Hepatocyte (in vitro differentiated cells): Measurements from ENCODE around the gene CNST.

Source experiments
- EZH2 ChIP-seq: fragments of 200-600 bp; sonication (generic); IDR thresholded peaks from 2 replicates; pipeline ENCODE4 v1.6.1; 2016; ENCODE audit warnings: antibody characterized with exemption, mild to moderate bottlenecking, borderline replicate concordance
- EZH2phosphoT487 ChIP-seq: fragments of 200-600 bp; sonication (generic); IDR thresholded peaks from one replicate; pipeline ENCODE4 v1.6.1; 2018; ENCODE audit warnings: antibody characterized with exemption, mild to moderate bottlenecking, low read depth, moderate library complexity; ENCODE audit not compliant: unreplicated experiment, severe bottlenecking
- TF ChIP-seq, protein P1 (sequence below): fragments of 200-600 bp; sonication (generic); IDR thresholded peaks from 2 replicates; pipeline ENCODE4 v1.5.1; 2016; ENCODE audit warnings: antibody characterized with exemption, mild to moderate bottlenecking; ENCODE audit not compliant: poor library complexity

DNA sequence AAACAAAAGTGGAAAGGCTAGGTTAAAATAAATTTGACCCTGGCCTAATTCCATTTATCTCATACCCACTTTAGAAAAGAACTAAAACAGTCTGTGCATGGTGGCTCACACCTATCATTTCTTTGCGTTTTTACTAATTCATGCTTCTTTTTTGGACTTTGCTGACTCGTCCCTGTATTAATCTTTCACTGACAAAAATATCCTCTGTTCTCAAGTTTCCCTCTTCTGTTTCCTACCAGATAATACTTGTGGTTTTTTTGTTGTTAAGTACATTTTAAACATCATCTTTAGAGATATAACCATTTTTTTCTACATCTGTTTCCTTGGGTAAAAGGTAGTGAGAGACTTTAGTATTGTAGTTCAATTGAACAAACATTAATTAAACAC, 11.5 kb downstream of the CNST start:
- TF ChIP-seq, protein P1, sequence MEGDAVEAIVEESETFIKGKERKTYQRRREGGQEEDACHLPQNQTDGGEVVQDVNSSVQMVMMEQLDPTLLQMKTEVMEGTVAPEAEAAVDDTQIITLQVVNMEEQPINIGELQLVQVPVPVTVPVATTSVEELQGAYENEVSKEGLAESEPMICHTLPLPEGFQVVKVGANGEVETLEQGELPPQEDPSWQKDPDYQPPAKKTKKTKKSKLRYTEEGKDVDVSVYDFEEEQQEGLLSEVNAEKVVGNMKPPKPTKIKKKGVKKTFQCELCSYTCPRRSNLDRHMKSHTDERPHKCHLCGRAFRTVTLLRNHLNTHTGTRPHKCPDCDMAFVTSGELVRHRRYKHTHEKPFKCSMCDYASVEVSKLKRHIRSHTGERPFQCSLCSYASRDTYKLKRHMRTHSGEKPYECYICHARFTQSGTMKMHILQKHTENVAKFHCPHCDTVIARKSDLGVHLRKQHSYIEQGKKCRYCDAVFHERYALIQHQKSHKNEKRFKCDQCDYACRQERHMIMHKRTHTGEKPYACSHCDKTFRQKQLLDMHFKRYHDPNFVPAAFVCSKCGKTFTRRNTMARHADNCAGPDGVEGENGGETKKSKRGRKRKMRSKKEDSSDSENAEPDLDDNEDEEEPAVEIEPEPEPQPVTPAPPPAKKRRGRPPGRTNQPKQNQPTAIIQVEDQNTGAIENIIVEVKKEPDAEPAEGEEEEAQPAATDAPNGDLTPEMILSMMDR, result no peak
- no peak for TF ChIP-seq EZH2
- no peak for TF ChIP-seq EZH2phosphoT487
